HCT116 (cell line): ENCODE results near the gene MRTFB. TPM values are rescaled to one million over a fixed set of nuclear protein-coding genes. Genes with fewer than 3 reads are reported as not detected.

ENCODE experiments used
- ATAC-seq: fragments of 200-7000 bp; cut with Tn5 transposase; 2 replicates; pipeline ENCODE4 v1.9.1; 2020; ENCODE audit warnings: mild to moderate bottlenecking, moderate library complexity
- BruUV-seq: library from RNA; stranded (reverse); fragments of 400-500 nt; replicated peaks from 2 replicates; lab custom pipeline; 2021; lab: Mats Ljungman, UMichigan
- CTCF ChIA-PET: fragments of 300-600 bp; sonication (Branson Sonifier 250); formaldehyde crosslinking; loops from one replicate; lab custom pipeline; 2021; ENCODE audit warnings: antibody characterized with exemption; lab: Charles Lee
- POLR2A ChIA-PET: fragments of 300-600, 350-600 bp; sonication (Branson Sonifier 250); formaldehyde crosslinking; loops from one replicate; lab custom pipeline; 2021; ENCODE audit warnings: antibody characterized with exemption; lab: Charles Lee
- RAD21 ChIA-PET, 2 experiments: fragments of 300-600 bp; sonication (Branson Sonifier 250); formaldehyde crosslinking; loops; one replicate each; lab custom pipeline; 2023; ENCODE audit warnings: low total read pairs in 2 of 2; ENCODE audit not compliant: uncharacterized antibody in 2 of 2, unreplicated experiment in 2 of 2, low non-redundant PET in 1 of 2; lab: Charles Lee
- DNase-seq: peaks from one replicate; pipeline ENCODE4 v3.0.0-alpha.2; 2010; ENCODE audit warnings: low read depth, low spot score
- H2AFZ ChIP-seq: fragments of 200-600 bp; shearing (Covaris generic), sonication (generic); 2 replicates; pipeline ENCODE4 v1.6.1; 2017; ENCODE audit warnings: low read depth, mixed run types, mixed read lengths, antibody characterized with exemption, low read length; ENCODE audit not compliant: poor library complexity, severe bottlenecking
- H3K27ac ChIP-seq: 2 replicates; pipeline ENCODE4 v1.5.1; 2012; ENCODE audit warnings: low read depth, low read length
- H3K27me3 ChIP-seq: fragments of 200-600 bp; sonication (generic); 2 replicates; pipeline ENCODE4 v1.6.1; 2016; ENCODE audit warnings: mixed run types, low read length, mixed read lengths; ENCODE audit not compliant: insufficient read depth
- H3K36me3 ChIP-seq, 2 experiments: fragments of 200-500 bp in 1 of 2; fragments of 200-600 bp in 1 of 2; sonication (Bioruptor generic) in 1 of 2; sonication (generic) in 1 of 2; 2 replicates each; pipeline versions ENCODE4 v1.5.1 to v1.6.1; 2014 to 2016; ENCODE audit warnings: low read length in 2 of 2, inconsistent platforms in 1 of 2, mixed read lengths in 1 of 2, mixed run types in 1 of 2; ENCODE audit not compliant: insufficient read depth in 2 of 2, control insufficient read depth in 1 of 2
- H3K4me1 ChIP-seq, 2 experiments: fragments of 200-600 bp in 1 of 2; sonication (generic) in 1 of 2; 2 replicates each; pipeline versions ENCODE4 v1.5.1 to v1.6.1; 2012 to 2017; ENCODE audit warnings: low read length in 2 of 2, inconsistent platforms in 1 of 2, mild to moderate bottlenecking in 1 of 2, mixed read lengths in 1 of 2, mixed run types in 1 of 2, moderate library complexity in 1 of 2; ENCODE audit not compliant: insufficient read depth in 2 of 2, control insufficient read depth in 1 of 2
- H3K4me2 ChIP-seq: fragments of 200-600 bp; sonication (generic); 2 replicates; pipeline ENCODE4 v1.6.1; 2017; ENCODE audit warnings: mixed run types, low read length, mixed read lengths
- H3K4me3 ChIP-seq, 2 experiments: fragments of 200-600 bp in 1 of 2; sonication (generic) in 1 of 2; replicated peaks in 1 of 2; 2 replicates each; pipeline ENCODE4 v1.5.1; 2011 to 2016; ENCODE audit warnings: low read length in 2 of 2, control low read depth in 1 of 2, low read depth in 1 of 2, mild to moderate bottlenecking in 1 of 2, mixed read lengths in 1 of 2, mixed run types in 1 of 2
- H3K79me2 ChIP-seq: fragments of 200-600 bp; sonication (generic); 2 replicates; pipeline ENCODE4 v1.6.1; 2017; ENCODE audit warnings: mild to moderate bottlenecking, mixed run types, low read length, moderate library complexity, mixed read lengths; ENCODE audit not compliant: insufficient read depth
- H3K9ac ChIP-seq: fragments of 200-600 bp; sonication (generic); 2 replicates; pipeline ENCODE4 v1.6.1; 2016; ENCODE audit warnings: low read length, mixed read lengths
- H3K9me2 ChIP-seq: fragments of 200-600 bp; sonication (generic), shearing (Covaris generic); 2 replicates; pipeline ENCODE4 v1.6.1; 2017; ENCODE audit warnings: mixed run types, mild to moderate bottlenecking, moderate library complexity; ENCODE audit not compliant: insufficient read depth
- H3K9me3 ChIP-seq, 2 experiments: fragments of 200-500 bp in 1 of 2; fragments of 200-600 bp in 1 of 2; sonication (Bioruptor generic) in 1 of 2; sonication (generic) in 1 of 2; 2 replicates each; pipeline ENCODE4 v1.6.1; 2014 to 2017; ENCODE audit warnings: low read length in 2 of 2, mixed read lengths in 2 of 2, inconsistent platforms in 1 of 2, low read depth in 1 of 2, mild to moderate bottlenecking in 1 of 2, mixed run types in 1 of 2, moderate library complexity in 1 of 2; ENCODE audit not compliant: control insufficient read depth in 1 of 2, insufficient read depth in 1 of 2
- H4K20me1 ChIP-seq: fragments of 200-600 bp; sonication (generic), shearing (Covaris generic); 2 replicates; pipeline ENCODE4 v1.6.1; 2017; ENCODE audit warnings: mixed run types, mild to moderate bottlenecking, moderate library complexity; ENCODE audit not compliant: insufficient read depth
- EZH2phosphoT487 ChIP-seq: fragments of 200-600 bp; IDR thresholded peaks from 2 replicates; pipeline ENCODE4 v1.6.1; 2018; ENCODE audit warnings: antibody characterized with exemption, borderline replicate concordance
- POLR2AphosphoS5 ChIP-seq: IDR thresholded peaks from 2 replicates; pipeline ENCODE4 v1.6.1; 2011; ENCODE audit warnings: mild to moderate bottlenecking, low read depth, low read length, moderate library complexity
- RAD21 ChIP-seq: IDR thresholded peaks from 2 replicates; pipeline ENCODE4 v1.6.1; 2012; ENCODE audit warnings: low read depth, mild to moderate bottlenecking
- TCF7L2 ChIP-seq: IDR thresholded peaks from 2 replicates; pipeline ENCODE4 v1.7.0; 2011; ENCODE audit warnings: borderline replicate concordance, inconsistent platforms; ENCODE audit not compliant: insufficient read depth, insufficient read length; ENCODE audit errors: extremely low read depth
- intact Hi-C: fragments of 100-400 bp; cut with micrococcal nuclease; formaldehyde crosslinking; loops from 2 replicates; pipeline ENCODE4 v1.10.0; 2022
- total RNA-seq: library from RNA; stranded (reverse); gene quantifications from one replicate; pipeline ENCODE4 v1.2.1, GENCODE V29; 2021; ENCODE audit not compliant: unreplicated experiment
- TF ChIP-seq, protein P1 (sequence below): IDR thresholded peaks from 2 replicates; pipeline ENCODE4 v1.6.1; 2012
- TF ChIP-seq, protein P2 (sequence below): IDR thresholded peaks from 2 replicates; pipeline ENCODE4 v1.6.1; 2012; ENCODE audit warnings: low read depth
- TF ChIP-seq, protein P3 (sequence below): IDR thresholded peaks from 2 replicates; pipeline ENCODE4 v1.6.1; 2012

The MRTFB gene
- total RNA-seq, 1 experiment from 2014 or later = 39.0 TPM

DNA sequence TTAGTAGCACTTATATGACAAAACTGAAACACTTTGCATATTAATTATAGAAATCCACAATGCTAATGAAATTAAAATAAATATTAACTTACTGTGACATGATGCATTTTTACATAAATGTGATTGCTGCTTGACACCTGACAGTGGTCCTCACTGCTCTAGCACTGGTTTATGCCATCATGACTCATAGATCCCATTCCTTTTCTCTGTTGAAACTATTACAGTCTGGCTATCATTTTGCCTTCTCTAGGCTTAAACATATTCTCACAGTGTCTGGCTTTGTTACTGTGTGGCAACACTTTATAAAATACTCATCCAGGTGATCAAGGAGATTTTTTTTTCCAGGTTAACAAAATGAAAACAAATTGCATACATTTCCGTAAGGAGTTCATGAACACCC, 108.0 kb downstream of the MRTFB start:
- H3K4me3 ChIP-seq = no peak overlapping the region
- RAD21 ChIA-PET = no interaction called here
- no peaks in the 10 kb centered on the region for H3K4me1 ChIP-seq
- H3K36me3 ChIP-seq = no peaks in the 10 kb centered on the region
- intact Hi-C loops = no loop called here
- H3K9me2 ChIP-seq = no peaks in the 10 kb centered on the region
- H4K20me1 ChIP-seq = no peaks in the 10 kb centered on the region
- no peaks in the 10 kb centered on the region for H3K9me3 ChIP-seq
- TF ChIP-seq, protein P1, sequence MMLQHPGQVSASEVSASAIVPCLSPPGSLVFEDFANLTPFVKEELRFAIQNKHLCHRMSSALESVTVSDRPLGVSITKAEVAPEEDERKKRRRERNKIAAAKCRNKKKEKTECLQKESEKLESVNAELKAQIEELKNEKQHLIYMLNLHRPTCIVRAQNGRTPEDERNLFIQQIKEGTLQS = no peak
- no peak for TF ChIP-seq POLR2AphosphoS5
- TF ChIP-seq RAD21 = no peak
- TF ChIP-seq, protein P2, sequence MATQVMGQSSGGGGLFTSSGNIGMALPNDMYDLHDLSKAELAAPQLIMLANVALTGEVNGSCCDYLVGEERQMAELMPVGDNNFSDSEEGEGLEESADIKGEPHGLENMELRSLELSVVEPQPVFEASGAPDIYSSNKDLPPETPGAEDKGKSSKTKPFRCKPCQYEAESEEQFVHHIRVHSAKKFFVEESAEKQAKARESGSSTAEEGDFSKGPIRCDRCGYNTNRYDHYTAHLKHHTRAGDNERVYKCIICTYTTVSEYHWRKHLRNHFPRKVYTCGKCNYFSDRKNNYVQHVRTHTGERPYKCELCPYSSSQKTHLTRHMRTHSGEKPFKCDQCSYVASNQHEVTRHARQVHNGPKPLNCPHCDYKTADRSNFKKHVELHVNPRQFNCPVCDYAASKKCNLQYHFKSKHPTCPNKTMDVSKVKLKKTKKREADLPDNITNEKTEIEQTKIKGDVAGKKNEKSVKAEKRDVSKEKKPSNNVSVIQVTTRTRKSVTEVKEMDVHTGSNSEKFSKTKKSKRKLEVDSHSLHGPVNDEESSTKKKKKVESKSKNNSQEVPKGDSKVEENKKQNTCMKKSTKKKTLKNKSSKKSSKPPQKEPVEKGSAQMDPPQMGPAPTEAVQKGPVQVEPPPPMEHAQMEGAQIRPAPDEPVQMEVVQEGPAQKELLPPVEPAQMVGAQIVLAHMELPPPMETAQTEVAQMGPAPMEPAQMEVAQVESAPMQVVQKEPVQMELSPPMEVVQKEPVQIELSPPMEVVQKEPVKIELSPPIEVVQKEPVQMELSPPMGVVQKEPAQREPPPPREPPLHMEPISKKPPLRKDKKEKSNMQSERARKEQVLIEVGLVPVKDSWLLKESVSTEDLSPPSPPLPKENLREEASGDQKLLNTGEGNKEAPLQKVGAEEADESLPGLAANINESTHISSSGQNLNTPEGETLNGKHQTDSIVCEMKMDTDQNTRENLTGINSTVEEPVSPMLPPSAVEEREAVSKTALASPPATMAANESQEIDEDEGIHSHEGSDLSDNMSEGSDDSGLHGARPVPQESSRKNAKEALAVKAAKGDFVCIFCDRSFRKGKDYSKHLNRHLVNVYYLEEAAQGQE = no peak
- TF ChIP-seq, protein P3, sequence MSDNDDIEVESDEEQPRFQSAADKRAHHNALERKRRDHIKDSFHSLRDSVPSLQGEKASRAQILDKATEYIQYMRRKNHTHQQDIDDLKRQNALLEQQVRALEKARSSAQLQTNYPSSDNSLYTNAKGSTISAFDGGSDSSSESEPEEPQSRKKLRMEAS = no peak
- no peak for TF ChIP-seq TCF7L2
- no peak for TF ChIP-seq EZH2phosphoT487
- TF ChIP-seq, all 23 proteins: peak for 0
- peaks cover 3% of the 10 kb centered on the region; the same call in 1 of the 2 replicates for H3K79me2 ChIP-seq
- CTCF ChIA-PET = no interaction called here
- H2AFZ ChIP-seq = no peak overlapping the region
- DNase-seq (no peak), ATAC-seq (no peak)
- no peak overlapping the region for H3K27ac ChIP-seq
- POLR2A ChIA-PET = no interaction called here
- H3K9ac ChIP-seq = no peak overlapping the region
- H3K4me2 ChIP-seq = no peak overlapping the region
- BruUV-seq = no TSS peak
- no peaks in the 10 kb centered on the region for H3K27me3 ChIP-seq
